Measurements from ENCODE around the gene TRIM32.

DNA sequence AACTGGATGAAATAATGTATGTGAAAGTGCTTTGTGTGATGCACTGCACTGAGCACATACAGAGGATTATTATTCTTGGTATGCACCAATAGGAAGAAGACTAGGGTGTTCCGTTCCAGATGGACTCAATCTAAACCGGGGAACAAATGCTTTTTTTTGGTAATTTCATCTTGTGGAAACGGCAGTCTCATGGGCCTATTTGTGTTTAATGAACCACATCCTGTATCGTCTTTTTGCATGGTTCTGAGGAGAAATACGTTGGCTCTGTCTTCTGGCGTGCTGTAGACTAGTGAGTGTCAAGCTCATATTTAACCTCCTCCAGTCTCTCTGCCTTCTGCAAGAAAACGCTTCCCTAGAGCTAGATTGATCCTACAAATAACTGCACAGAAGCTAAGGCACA is 30.0 kb downstream of the TRIM32 start:
- TF ChIP-seq, protein P1, sequence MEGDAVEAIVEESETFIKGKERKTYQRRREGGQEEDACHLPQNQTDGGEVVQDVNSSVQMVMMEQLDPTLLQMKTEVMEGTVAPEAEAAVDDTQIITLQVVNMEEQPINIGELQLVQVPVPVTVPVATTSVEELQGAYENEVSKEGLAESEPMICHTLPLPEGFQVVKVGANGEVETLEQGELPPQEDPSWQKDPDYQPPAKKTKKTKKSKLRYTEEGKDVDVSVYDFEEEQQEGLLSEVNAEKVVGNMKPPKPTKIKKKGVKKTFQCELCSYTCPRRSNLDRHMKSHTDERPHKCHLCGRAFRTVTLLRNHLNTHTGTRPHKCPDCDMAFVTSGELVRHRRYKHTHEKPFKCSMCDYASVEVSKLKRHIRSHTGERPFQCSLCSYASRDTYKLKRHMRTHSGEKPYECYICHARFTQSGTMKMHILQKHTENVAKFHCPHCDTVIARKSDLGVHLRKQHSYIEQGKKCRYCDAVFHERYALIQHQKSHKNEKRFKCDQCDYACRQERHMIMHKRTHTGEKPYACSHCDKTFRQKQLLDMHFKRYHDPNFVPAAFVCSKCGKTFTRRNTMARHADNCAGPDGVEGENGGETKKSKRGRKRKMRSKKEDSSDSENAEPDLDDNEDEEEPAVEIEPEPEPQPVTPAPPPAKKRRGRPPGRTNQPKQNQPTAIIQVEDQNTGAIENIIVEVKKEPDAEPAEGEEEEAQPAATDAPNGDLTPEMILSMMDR (IDR thresholded peaks at IDR 0.05), result no peak
- TF ChIP-seq POLR2AphosphoS5 (IDR thresholded peaks at IDR 0.05) (no peak), POLR2A (IDR thresholded peaks at IDR 0.05) (no peak)

Data from upper lobe of left lung (tissue), 4 donors.